ENCODE data around the gene HMOX1.
A peak's percentile ranks its signal among the peaks of the same experiment; 100 is the strongest.

The HMOX1 gene

GRCh38 chr22:35406443-35406842 is 25.5 kb downstream of the HMOX1 start:
- DNase-seq (ENCODE audit: low read depth in 2 of 2) = no peak

GRCh38 chr22:35407362-35407761 is 26.5 kb downstream of the HMOX1 start:
- no peak for DNase-seq (ENCODE audit: low read depth in 2 of 2)

GRCh38 chr22:35409783-35410662 is 29.1 kb downstream of the HMOX1 start:
- DNase-seq (ENCODE audit: low read depth in 2 of 2) = no peak

- no peak for DNase-seq (ENCODE audit: low read depth in 2 of 2)
Measured at GRCh38 chr22:35410663-35411034, 29.8 kb downstream of the HMOX1 start.

- no peak for DNase-seq (ENCODE audit: low read depth in 2 of 2)
Measured at GRCh38 chr22:35411102-35411501, 30.2 kb downstream of the HMOX1 start.

DNA sequence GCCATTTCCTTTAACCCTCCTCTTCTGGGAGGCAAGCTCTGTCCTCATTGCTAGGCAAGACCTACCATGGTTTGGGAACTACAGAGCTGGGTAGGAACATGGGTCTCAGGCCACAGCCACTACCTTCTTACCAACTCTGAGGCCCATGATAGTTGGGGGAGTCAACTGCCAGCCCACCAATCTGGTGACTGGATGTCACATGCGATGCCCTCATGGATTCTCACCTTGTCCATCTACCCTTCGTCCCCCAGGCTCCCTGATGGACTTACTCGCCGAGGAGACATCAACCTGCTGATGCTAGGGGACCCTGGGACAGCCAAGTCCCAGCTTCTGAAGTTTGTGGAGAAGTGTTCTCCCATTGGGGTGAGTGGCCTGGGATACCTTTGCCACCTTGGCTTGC is 32.7 kb downstream of the HMOX1 start:
- DNase-seq (ENCODE audit: low read depth in 2 of 2) = no peak

DNA sequence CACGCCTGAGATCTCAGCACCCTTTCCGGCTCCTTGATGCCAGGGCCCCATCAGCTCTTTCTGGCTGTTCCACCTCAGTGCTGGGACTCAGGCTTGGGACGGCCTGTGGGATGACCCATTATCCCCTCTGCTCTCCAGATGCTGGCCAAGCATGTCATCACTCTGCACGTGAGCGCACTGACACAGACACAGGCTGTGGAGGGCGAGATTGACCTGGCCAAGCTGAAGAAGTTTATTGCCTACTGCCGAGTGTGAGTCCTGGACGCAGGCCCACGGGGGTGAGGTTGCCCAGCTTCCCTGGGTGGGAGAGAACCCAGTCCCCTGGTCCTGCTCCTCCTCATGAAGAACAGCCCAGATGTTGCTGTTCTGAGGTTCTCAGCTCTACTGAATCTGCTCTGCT is 36.7 kb downstream of the HMOX1 start:
- no peak for DNase-seq (ENCODE audit: low read depth in 2 of 2)

DNA sequence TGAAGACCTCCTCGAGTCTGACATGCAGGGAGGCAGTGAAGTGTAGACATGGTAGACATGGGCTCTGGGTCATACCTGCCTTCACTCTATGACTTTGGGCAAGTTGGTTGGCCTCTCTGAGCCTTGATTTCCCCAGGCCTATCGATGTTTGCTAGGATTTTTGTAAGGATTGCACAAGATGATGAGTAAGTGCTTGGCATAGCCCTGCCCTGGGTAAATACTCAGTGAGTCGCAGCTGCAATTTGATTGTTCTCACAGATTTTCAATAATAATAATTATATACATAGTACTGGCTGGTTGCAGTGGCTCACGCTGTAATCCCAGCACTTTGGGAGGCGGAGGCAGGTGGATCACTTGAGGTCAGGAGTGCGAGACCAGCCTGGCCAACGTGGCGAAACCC is 37.2 kb downstream of the HMOX1 start:
- no peak for DNase-seq (ENCODE audit: low read depth in 2 of 2)

- DNase-seq (ENCODE audit: low read depth in 2 of 2) = no peak
Measured at GRCh38 chr22:35418731-35419130, 37.8 kb downstream of the HMOX1 start.

- DNase-seq (ENCODE audit: low read depth in 2 of 2) = no peak
Measured at GRCh38 chr22:35419756-35420155, 38.9 kb downstream of the HMOX1 start.

GRCh38 chr22:35421121-35421520 is 40.2 kb downstream of the HMOX1 start:
- DNase-seq (ENCODE audit: low read depth in 2 of 2) = no peak

DNA sequence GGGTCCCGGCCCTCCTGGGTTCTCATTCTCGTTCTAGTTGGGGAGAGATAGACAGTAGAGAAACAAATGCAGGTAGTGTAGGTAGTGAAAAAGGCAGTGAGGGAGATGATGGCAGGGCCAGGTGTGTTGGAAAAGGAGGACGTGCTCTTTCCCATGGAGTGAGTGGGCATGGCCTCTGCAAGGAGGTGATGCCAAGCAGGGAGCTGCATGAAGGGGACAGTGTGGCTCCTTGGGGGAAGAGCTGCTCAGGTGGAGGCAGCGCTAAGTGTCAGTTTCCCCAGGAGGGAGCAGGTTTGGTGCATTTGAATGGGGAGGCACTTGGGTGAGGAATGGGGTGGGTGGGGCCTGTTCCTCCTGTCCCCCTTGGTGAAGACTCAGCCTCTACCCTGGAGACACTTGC is 41.2 kb downstream of the HMOX1 start:
- DNase-seq (ENCODE audit: low read depth in 2 of 2) = no peak

DNA sequence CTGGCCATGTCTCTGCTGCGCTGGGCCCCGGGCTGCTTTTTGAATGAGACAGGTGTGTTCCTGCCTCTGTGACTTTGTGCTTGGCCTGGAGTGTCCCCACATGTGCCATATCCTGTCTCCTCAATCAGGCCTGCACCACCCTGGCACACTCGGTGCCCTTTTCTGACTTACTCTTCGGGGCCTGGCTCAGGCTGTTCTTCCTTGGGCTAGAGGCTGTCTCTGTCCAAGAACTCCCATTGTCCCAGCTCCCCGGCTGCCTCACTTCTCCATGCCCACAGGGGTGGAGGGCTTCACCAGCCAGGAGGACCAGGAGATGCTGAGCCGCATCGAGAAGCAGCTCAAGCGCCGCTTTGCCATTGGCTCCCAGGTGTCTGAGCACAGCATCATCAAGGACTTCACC is 42.0 kb downstream of the HMOX1 start:
- DNase-seq (ENCODE audit: low read depth in 2 of 2) = no peak

- no peak for DNase-seq (ENCODE audit: low read depth in 2 of 2)
Measured at GRCh38 chr22:35424081-35424480, 43.2 kb downstream of the HMOX1 start.

GRCh38 chr22:35424761-35425160 is 43.9 kb downstream of the HMOX1 start:
- no peak for DNase-seq (ENCODE audit: low read depth in 2 of 2)

DNA sequence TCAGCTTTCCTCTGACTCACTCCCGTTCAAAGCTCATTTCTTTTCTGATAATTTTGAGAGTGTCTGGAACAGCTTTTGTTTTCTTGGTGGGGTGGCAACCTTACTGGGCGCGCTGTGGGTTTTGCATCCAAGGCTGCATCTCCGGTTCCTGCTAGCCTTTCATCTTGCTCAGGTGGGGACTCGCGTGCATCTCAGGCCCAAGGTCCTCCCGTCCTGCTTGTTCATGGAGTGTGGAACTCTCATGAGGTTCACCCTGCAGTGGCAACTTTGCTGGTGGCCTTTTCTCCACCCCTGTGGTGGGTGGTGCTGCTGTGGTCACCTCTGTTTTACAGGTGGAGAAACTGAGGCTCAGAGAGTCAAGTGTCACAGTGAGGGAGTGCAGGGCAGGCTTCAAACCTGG is 44.6 kb downstream of the HMOX1 start:
- DNase-seq (ENCODE audit: low read depth in 2 of 2) = no peak

- DNase-seq (ENCODE audit: low read depth in 2 of 2) = no peak
Measured at GRCh38 chr22:35425971-35426800, 45.3 kb downstream of the HMOX1 start.

- DNase-seq (ENCODE audit: low read depth in 2 of 2) = no peak
Measured at GRCh38 chr22:35426801-35427140, 45.9 kb downstream of the HMOX1 start.

- DNase-seq (ENCODE audit: low read depth in 2 of 2) = peak; percentile 14 to 63
Measured at GRCh38 chr22:35430897-35431322, 50.0 kb downstream of the HMOX1 start.

- no peak for DNase-seq (ENCODE audit: low read depth in 2 of 2)
Measured at GRCh38 chr22:35431483-35432227, 50.8 kb downstream of the HMOX1 start.

DNA sequence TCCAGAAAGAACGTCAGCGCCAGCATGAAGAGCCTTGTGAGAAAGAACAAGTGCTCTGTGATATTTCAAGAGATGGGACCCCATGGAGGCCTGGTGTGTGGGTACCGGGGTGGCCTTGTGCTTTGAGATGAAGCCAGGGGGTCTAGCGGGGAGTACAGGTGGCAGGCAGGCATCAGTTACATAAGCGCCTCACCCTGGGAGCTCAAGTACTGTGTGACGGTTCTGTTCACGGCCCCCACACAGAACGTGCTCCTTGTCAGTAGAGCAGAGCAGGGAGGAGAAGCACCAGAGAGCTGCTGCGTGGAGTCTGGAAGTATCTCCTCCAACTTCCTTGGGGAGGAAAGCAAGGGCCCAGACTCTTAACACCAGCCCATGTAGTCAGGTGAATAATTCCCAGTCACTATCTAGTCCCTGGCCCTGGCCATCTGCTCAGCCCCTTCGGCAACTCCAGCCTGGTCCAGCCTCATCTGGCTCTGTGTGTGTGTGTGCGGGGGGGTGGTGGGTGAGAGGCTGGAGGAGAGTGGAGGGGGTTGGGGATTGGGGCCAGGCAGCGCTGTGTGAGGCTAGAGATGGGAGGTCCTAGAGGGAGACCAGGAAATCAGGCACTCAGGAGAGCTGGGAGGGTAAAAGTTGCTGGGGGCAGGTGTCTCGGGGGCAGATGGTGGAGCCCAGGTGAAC is 51.5 kb downstream of the HMOX1 start:
- no peak for DNase-seq (ENCODE audit: low read depth in 2 of 2)
